Measurements from ENCODE around the gene PHOSPHO2.
A peak's percentile ranks its signal among the peaks of the same experiment; 100 is the strongest.

Gene PHOSPHO2

DNA sequence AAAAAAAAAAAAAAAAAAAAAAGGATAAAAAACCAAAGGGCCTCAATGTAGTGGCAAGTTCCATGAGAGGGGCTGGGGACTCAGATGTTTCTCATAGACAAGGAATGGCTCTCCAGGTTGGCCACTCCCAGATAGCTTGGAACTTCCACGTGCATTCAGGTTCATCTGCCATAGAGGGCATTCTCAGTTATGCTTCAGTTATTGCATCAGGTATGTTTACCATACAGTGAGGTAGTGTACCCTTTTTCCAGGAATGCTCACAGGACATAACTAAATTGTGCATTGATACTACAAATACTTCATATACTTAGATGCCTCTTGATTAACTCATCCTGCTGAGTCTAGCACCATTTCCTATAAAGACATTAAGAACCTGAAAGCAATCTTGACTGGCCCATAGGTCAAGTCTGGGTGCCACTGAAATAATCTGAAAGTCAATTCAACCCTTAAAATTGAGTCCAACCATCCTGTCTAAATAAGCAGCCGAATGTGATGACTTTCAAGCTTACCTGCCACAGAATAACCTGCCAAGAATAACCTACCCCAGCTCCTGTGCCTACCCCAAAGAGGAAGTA, 24.7 kb downstream of the PHOSPHO2 start:
- no peak for DNase-seq

GRCh38 chr2:169721016-169721415, 26.7 kb downstream of the PHOSPHO2 start:
- no peak for DNase-seq

DNA sequence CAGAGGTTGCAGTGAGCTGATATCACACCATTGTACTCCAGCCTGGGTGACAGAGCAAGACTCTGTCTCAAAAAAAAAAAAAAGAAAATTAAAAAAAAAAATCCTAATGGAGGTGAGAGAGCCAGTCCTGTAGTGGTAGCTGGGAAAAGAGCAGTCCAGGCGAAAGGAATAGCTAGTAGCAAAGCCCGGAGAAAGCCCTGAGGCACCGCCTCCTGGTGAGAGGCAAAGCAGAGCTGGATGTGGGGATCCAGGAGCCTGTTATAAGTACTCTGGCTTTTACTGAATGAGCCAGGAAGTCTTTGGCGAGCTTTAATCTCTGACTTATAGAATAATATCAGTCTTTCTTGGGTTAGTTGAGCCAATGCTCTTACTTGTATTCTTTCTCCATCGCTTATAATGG, 32.8 kb downstream of the PHOSPHO2 start:
- no peak for DNase-seq

DNA sequence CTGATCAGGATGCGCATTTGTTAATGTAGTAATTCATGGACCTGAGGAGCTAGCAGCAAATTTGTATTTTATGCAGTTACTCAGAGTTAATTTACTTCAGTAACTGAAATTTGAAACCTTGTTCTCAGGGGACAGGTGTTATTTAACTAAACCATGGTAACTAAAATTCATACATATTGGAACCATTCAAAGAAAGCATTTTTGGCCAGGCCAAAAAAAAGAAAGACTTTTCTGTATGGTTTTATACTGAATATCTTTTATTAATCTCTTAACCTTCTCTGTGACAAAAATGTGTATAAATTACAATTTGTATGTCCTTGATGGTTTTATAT, 35.0 kb downstream of the PHOSPHO2 start:
- DNase-seq: no peak

- no peak for DNase-seq
These were observed 37.8 kb downstream of the PHOSPHO2 start for GRCh38 chr2:169732075-169732474.

- DNase-seq: no peak
These were observed 38.5 kb downstream of the PHOSPHO2 start for GRCh38 chr2:169732583-169733358.

DNA sequence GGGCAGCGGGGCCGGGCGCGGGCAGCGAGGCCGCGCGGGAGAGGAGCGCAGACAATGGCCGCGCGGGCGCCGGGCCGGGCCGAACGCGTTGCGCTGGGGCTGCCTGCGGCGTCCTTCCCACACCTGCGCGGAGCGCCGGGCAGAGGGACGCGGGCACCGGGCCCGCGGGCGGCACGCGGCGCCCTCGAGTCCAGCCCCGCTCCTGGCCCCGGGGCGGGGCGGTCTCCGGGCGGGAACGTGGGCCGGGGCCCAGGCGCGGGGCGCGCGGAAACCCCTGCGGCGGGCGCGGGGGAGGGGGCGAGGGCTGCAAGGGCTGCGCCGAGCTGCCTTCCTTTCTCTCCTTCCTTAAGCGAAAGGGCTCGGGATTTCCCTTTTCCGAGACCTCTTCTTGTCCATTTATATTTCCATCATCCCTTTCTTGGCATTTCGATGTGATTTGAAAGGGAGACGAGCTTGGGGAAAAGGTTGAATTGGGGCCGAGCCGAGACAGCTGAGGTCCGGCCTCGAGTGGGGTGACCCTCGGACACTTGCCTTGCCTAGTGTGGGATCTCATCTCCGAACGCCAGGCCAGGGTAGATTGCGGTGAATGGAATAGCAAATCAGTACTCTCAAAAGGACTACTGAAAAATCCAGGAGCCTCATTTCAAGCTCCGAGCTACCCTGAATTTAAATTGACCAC, 40.0 kb downstream of the PHOSPHO2 start:
- DNase-seq: peak; percentile 10 to 14

- no peak for DNase-seq
These were observed 41.4 kb downstream of the PHOSPHO2 start for GRCh38 chr2:169735623-169736022.

DNA sequence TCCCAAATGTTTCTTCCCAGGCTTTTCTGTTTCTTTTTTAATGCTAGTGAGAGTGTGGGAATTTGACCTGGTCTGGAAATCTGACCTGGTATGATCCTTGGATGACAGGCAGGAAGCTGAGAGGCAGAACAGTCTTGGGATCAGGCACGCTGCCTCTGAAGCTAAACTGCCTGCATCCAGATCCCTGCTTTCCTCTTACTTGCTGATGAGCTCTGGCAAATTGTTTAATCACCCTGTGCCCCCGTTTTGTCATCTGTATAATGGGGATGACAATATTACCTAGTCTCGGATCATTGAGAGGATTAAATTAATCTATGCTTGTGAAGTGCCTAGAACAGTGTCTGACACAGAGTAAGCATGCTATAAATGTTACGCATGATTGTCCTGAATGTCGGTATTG, 42.6 kb downstream of the PHOSPHO2 start:
- DNase-seq: no peak

- no peak for DNase-seq
These were observed 44.4 kb downstream of the PHOSPHO2 start for GRCh38 chr2:169738566-169739229.

- no peak for DNase-seq
These were observed 45.1 kb downstream of the PHOSPHO2 start for GRCh38 chr2:169739351-169739750.

- no peak for DNase-seq
These were observed 49.3 kb downstream of the PHOSPHO2 start for GRCh38 chr2:169743549-169743948.

DNA sequence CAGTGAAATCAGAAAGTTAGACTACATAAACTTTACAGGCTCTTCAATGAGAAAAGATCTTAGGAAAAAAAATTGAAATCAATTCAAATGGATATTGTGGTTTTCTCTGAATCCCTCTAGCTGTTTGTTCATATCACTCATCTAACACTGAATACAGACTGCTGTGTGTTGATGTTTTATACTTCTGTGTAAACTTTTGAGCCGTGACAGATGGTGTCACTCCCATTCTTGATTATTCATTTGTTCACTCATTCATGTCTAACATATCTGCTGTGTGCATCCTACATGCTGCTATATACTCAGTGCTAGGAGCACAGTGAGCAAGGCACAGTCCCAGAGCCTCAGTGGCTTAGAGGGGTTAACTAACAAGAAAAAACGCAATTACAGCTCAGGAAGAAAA, 52.0 kb downstream of the PHOSPHO2 start:
- DNase-seq: no peak

- no peak for DNase-seq
These were observed 54.0 kb downstream of the PHOSPHO2 start for GRCh38 chr2:169748319-169748718.

All from stimulated activated CD4-positive, alpha-beta T cell treated with anti-CD3 and anti-CD28 coated beads, Interleukin-2, amount 100 ng/mL, for 48 hours (primary cell).